ENCODE data around the gene PPP2R3B.

The PPP2R3B gene

DNA sequence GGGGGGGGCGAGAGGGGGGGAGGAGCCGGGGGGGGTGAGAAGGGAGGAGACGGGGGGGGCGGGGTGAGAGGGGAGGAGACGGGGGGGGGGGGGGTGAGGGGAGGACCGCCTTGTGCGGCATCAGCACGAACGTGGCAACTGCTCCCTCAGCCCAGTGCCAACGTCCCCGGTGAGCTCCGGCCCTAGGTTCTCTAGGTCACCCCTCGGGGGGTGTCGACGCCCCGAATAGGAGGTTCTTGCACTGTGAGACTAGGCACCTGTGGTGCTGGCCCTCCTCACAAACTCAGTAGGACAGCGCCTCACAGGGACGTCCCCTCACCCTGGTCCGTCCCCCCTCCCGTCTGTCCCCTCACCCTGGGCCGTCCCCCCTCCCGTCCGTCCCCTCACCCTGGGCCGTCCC lies 46.6 kb downstream of the PPP2R3B start:
- Histone ChIP-seq H3K27ac (replicated peaks) (no peak overlapping the region), H3K4me3 (replicated peaks; ENCODE audit: insufficient read depth, low read length) (no peak overlapping the region), H3K27me3 (ENCODE audit: insufficient read depth, poor library complexity, severe bottlenecking) (no peaks in the 10 kb centered on the region)
- no peak for DNase-seq (ENCODE audit: low read depth in 1 of 2, low spot score in 1 of 2)
- TF ChIP-seq REST (IDR thresholded peaks at IDR 0.05; ENCODE audit: insufficient replicate concordance, low read depth) (no peak), POLR2AphosphoS5 (IDR thresholded peaks at IDR 0.05; ENCODE audit: low read depth) (no peak), CTCF (IDR thresholded peaks at IDR 0.05; ENCODE audit: insufficient read depth, low read length) (no peak), SPI1 (IDR thresholded peaks at IDR 0.05; ENCODE audit: borderline replicate concordance, low read depth) (no peak), GABPA (IDR thresholded peaks at IDR 0.05; ENCODE audit: low read depth) (no peak)

DNA sequence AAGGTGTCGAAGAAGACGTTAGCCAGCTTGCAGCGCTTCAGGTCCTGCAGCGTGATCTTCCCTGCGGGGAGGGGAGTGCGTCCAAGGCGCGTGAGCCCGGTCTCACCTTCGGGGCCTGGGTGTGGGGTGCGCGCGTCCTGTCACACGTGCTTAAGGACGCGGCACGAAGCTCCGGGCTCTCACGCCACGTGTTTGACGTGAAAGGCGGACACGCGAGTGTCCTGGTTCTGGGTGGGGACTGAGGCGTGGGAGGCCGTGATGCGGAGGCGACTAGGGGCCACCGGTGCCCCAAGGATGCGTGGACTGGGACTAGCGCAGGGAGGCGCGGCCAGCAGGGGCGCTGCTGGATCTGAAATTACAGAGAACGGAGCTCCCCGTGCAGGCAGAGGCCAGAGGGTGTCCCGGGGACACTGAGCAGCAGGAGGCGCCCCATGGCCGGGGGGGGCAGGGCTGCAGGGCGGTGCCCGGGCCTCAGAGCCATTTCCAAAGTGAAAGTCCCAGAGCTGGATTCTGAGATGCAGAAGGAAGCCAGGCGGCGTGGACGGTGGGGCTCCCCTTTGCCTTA lies 47.8 kb downstream of the PPP2R3B start:
- TF ChIP-seq CTCF (IDR thresholded peaks at IDR 0.05; ENCODE audit: insufficient read depth, low read length), result no peak
- no peak for TF ChIP-seq GABPA (IDR thresholded peaks at IDR 0.05; ENCODE audit: low read depth)
- no peak for TF ChIP-seq POLR2AphosphoS5 (IDR thresholded peaks at IDR 0.05; ENCODE audit: low read depth)
- Histone ChIP-seq H3K4me3 (replicated peaks; ENCODE audit: insufficient read depth, low read length) (no peak overlapping the region), H3K27ac (replicated peaks) (no peak overlapping the region), H3K27me3 (ENCODE audit: insufficient read depth, poor library complexity, severe bottlenecking) (no peaks in the 10 kb centered on the region)
- DNase-seq (ENCODE audit: low read depth in 1 of 2, low spot score in 1 of 2), result no peak

DNA sequence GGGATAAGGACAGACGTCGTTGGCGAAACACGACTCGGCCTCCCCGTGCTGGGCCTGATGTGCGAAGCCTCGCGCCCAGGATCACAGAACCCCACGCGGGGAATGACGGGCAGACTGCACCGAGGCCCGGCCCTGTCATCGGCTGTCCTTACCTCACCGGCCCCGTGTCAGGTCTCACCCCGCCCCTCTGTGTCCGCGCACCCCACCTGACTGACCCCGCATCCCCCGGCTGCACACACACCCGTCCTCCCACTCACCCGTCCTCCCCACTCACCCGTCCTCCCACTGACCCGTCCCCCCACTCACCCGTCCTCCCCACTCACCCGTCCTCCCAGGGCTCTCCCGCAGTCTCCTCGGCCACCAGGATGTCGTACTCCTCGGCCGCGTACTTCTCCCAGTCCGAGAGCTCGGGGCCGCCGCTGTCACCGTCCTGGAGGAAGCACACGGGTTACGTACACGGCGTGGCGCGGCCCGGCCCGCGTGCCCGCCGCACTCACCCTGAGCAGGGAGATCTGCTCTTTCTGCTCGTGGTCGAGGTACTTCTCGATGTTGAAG lies 48.3 kb downstream of the PPP2R3B start:
- TF ChIP-seq POLR2AphosphoS5 (IDR thresholded peaks at IDR 0.05; ENCODE audit: low read depth) (no peak), CTCF (IDR thresholded peaks at IDR 0.05; ENCODE audit: insufficient read depth, low read length) (no peak), SPI1 (IDR thresholded peaks at IDR 0.05; ENCODE audit: borderline replicate concordance, low read depth) (no peak), REST (IDR thresholded peaks at IDR 0.05; ENCODE audit: insufficient replicate concordance, low read depth) (no peak), GABPA (IDR thresholded peaks at IDR 0.05; ENCODE audit: low read depth) (no peak)
- Histone ChIP-seq H3K4me3 (replicated peaks; ENCODE audit: insufficient read depth, low read length) (no peak overlapping the region), H3K27me3 (ENCODE audit: insufficient read depth, poor library complexity, severe bottlenecking) (no peaks in the 10 kb centered on the region), H3K27ac (replicated peaks) (no peak overlapping the region)
- no peak for DNase-seq (ENCODE audit: low read depth in 1 of 2, low spot score in 1 of 2)

Data from HL-60 (cell line).